Bronchial epithelial cell (primary cell): ENCODE measurements around the gene PMEPA1. TPM values are rescaled to one million over a fixed set of nuclear protein-coding genes. Genes with fewer than 3 reads are reported as not detected.

ENCODE experiments used
- DNase-seq: peaks from one replicate; pipeline ENCODE4 v3.0.0-alpha.2; 2010; ENCODE audit warnings: low read depth
- FAIRE-seq: peaks from 2 replicates; lab custom pipeline; 2011; peaks lifted over from hg19 to GRCh38; lab: Jason Lieb, UNC
- H3K27me3 ChIP-seq: 2 replicates; pipeline ENCODE4 v1.5.1; 2011; ENCODE audit warnings: low read length; ENCODE audit not compliant: control insufficient read depth, insufficient read depth
- H3K36me3 ChIP-seq: 2 replicates; pipeline ENCODE4 v1.5.1; 2011; ENCODE audit warnings: low read length; ENCODE audit not compliant: control insufficient read depth, insufficient read depth
- H3K4me3 ChIP-seq: 2 replicates; pipeline ENCODE4 v1.5.1; 2011; ENCODE audit warnings: mild to moderate bottlenecking, low read depth, low read length, control low read depth
- CTCF ChIP-seq: IDR thresholded peaks from 2 replicates; pipeline ENCODE4 v1.5.1; 2011; ENCODE audit warnings: mild to moderate bottlenecking, moderate library complexity, low read length, control low read depth, inconsistent platforms; ENCODE audit not compliant: insufficient read depth, severe bottlenecking
- total RNA-seq: library from RNA; depleted of rRNA; stranded (reverse); fragments of >200 nt; gene quantifications from 2 replicates; pipeline ENCODE4 v1.2.1, GENCODE V29; 2014

PMEPA1 gene
- total RNA-seq, 1 donor from 2014 or later: 51.1 TPM

GRCh38 chr20:57654363-57654997 is 55.3 kb downstream of the PMEPA1 start:
- no peaks in the 10 kb centered on the region for H3K27me3 ChIP-seq
- DNase-seq: peak; percentile 45
- peak; percentile 72 for FAIRE-seq
- H3K4me3 ChIP-seq: no peak overlapping the region
- peak; percentile 87 for TF ChIP-seq CTCF
- H3K36me3 ChIP-seq: peaks cover 36% of the 10 kb centered on the region

- FAIRE-seq (no peak), DNase-seq (no peak)
- no peak overlapping the region for H3K4me3 ChIP-seq
- no peak for TF ChIP-seq CTCF
- peaks cover 31% of the 10 kb centered on the region for H3K36me3 ChIP-seq
- no peaks in the 10 kb centered on the region for H3K27me3 ChIP-seq
Observed at GRCh38 chr20:57653910-57654309, 55.9 kb downstream of the PMEPA1 start.

DNA sequence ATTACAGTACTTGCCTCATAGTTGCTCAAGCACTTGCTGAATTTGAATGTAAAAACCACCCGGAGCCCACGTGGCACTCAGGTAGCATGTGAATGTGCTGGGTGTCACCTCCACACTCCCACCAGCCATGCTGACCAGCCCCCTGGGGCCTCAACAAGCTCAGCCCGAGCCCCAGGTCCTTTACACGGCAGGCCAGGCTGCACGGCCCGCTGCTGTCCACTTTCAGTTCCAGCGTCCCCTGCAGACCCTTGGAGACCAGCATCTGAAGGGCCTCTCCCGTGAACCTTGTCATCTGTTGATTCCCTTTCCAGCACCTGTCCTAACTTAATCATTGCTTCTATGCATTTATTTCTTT is 56.3 kb downstream of the PMEPA1 start:
- no peaks in the 10 kb centered on the region for H3K27me3 ChIP-seq
- H3K4me3 ChIP-seq: no peak overlapping the region
- DNase-seq (no peak), FAIRE-seq (no peak)
- peaks cover 27% of the 10 kb centered on the region for H3K36me3 ChIP-seq
- no peak for TF ChIP-seq CTCF

GRCh38 chr20:57652606-57653545 is 56.9 kb downstream of the PMEPA1 start:
- H3K36me3 ChIP-seq: peaks cover 22% of the 10 kb centered on the region
- H3K4me3 ChIP-seq: no peak overlapping the region
- TF ChIP-seq CTCF: no peak
- H3K27me3 ChIP-seq: no peaks in the 10 kb centered on the region
- no peak for FAIRE-seq
- DNase-seq: no peak

DNA sequence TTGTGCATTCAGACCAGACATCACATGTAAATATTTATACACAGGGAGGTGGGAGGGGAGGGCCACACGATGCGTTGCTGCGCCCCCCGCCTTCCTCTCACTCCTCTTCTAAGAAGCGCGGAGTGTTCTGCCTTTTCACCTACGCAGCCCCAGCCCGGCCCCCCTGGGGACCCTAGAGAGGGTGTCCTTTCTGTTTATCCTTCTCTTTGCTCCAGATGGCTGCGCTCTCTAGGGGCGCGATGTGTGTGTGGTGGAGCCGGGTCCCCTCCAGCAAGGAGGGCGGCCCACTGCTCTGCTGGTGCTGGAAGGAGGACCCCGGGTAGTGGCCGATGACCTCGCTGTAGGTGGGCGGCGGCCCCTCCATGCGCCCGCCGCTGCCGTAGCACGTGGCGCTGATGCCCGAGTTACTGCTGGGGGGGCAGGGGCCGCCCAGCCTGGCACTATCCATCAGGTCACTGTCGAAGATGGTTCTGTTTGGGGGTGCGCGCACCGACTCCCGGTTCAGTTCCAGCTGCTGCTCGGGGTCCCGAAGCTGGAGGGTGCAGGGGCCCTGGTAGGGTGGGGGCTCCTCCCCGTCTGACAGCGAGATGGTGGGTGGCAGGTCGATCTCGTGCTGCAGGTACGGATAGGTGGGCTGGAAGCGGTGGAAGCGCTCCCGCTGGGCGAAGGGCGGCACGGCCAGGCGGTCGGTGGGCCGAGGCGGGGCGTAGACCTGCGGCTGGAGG is 57.8 kb downstream of the PMEPA1 start:
- FAIRE-seq (no peak), DNase-seq (no peak)
- TF ChIP-seq CTCF: no peak
- no peak overlapping the region for H3K4me3 ChIP-seq
- H3K27me3 ChIP-seq: no peaks in the 10 kb centered on the region
- H3K36me3 ChIP-seq: peaks cover 21% of the 10 kb centered on the region
